Neuronal stem cell (in vitro differentiated cells): ENCODE data around the gene MEGF9.

ENCODE experiments used
- DNase-seq: peaks from one replicate; pipeline ENCODE4 v3.0.0-alpha.2; 2013; ENCODE audit warnings: low spot score
- H2AFZ ChIP-seq: one replicate; pipeline ENCODE4 v1.6.1; 2013; ENCODE audit warnings: mild to moderate bottlenecking, low read length, inconsistent platforms
- H2AK5ac ChIP-seq: 2 replicates; pipeline ENCODE4 v1.6.1; 2013; ENCODE audit warnings: low read depth, mild to moderate bottlenecking, inconsistent platforms, low read length, moderate library complexity, mixed read lengths
- H2BK120ac ChIP-seq: 2 replicates; pipeline ENCODE4 v1.6.1; 2013; ENCODE audit warnings: low read depth, mild to moderate bottlenecking, inconsistent platforms, low read length, moderate library complexity, mixed read lengths
- H2BK12ac ChIP-seq: one replicate; pipeline ENCODE4 v1.6.1; 2013; ENCODE audit warnings: low read length, inconsistent platforms
- H2BK15ac ChIP-seq: 2 replicates; pipeline ENCODE4 v1.6.1; 2013; ENCODE audit warnings: mild to moderate bottlenecking, low read length, inconsistent platforms, mixed read lengths
- H2BK5ac ChIP-seq: one replicate; pipeline ENCODE4 v1.6.1; 2013; ENCODE audit warnings: inconsistent platforms, mild to moderate bottlenecking, low read length, moderate library complexity
- H3K14ac ChIP-seq: one replicate; pipeline ENCODE4 v1.6.1; 2013; ENCODE audit warnings: low read length, inconsistent platforms
- H3K18ac ChIP-seq: 2 replicates; pipeline ENCODE4 v1.6.1; 2013; ENCODE audit warnings: low read length, inconsistent platforms
- H3K23ac ChIP-seq: 2 replicates; pipeline ENCODE4 v1.6.1; 2013; ENCODE audit warnings: low read depth, mild to moderate bottlenecking, mixed read lengths, low read length, inconsistent platforms; ENCODE audit not compliant: poor library complexity
- H3K27ac ChIP-seq: replicated peaks from 3 replicates; pipeline ENCODE4 v1.5.1; 2013; ENCODE audit warnings: low read length, inconsistent platforms
- H3K27me3 ChIP-seq, 3 experiments: 2 replicates each; pipeline ENCODE4 v1.6.1; 2013; ENCODE audit warnings: low read length in 3 of 3, mild to moderate bottlenecking in 2 of 3, inconsistent platforms in 1 of 3, low read depth in 1 of 3, mixed read lengths in 1 of 3, moderate library complexity in 1 of 3; ENCODE audit not compliant: control insufficient read depth in 3 of 3, insufficient read depth in 3 of 3
- H3K36me3 ChIP-seq, 2 donors: replicated peaks in 1 of 2; 2 replicates each; pipeline ENCODE4 v1.6.1; 2013; ENCODE audit warnings: low read length in 2 of 2; ENCODE audit not compliant: control insufficient read depth in 2 of 2, insufficient read depth in 2 of 2
- H3K4ac ChIP-seq: 2 replicates; pipeline ENCODE4 v1.6.1; 2013; ENCODE audit warnings: inconsistent platforms, mild to moderate bottlenecking, low read length, moderate library complexity
- H3K4me1 ChIP-seq, 2 donors: 1 replicate in 1 of 2; 2 replicates in 1 of 2; pipeline ENCODE4 v1.6.1; 2013; ENCODE audit warnings: low read length in 2 of 2, low read depth in 1 of 2; ENCODE audit not compliant: control insufficient read depth in 2 of 2, insufficient read depth in 1 of 2
- H3K4me2 ChIP-seq: one replicate; pipeline ENCODE4 v1.6.1; 2013; ENCODE audit warnings: mild to moderate bottlenecking, low read length, inconsistent platforms; ENCODE audit not compliant: insufficient read depth, poor library complexity, severe bottlenecking
- H3K4me3 ChIP-seq, 2 donors: 2 replicates each; pipeline ENCODE4 v1.5.1; 2013; ENCODE audit warnings: low read length in 2 of 2, mild to moderate bottlenecking in 2 of 2, inconsistent platforms in 1 of 2, moderate library complexity in 1 of 2
- H3K79me1 ChIP-seq: one replicate; pipeline ENCODE4 v1.6.1; 2013; ENCODE audit warnings: low read depth, mild to moderate bottlenecking, inconsistent platforms, low read length, moderate library complexity
- H3K9ac ChIP-seq: one replicate; pipeline ENCODE4 v1.6.1; 2013; ENCODE audit warnings: mild to moderate bottlenecking, low read depth, low read length, inconsistent platforms; ENCODE audit not compliant: poor library complexity
- H3K9me3 ChIP-seq, 2 donors: replicated peaks in 1 of 2; 2 replicates each; pipeline versions ENCODE3 to v1.6.1; 2013; ENCODE audit warnings: low read length in 2 of 2, mild to moderate bottlenecking in 2 of 2, inconsistent platforms in 1 of 2, low read depth in 1 of 2, mixed read lengths in 1 of 2, moderate library complexity in 1 of 2; ENCODE audit not compliant: control insufficient read depth in 2 of 2, insufficient read depth in 1 of 2
- H4K8ac ChIP-seq: one replicate; pipeline ENCODE4 v1.6.1; 2013; ENCODE audit warnings: low read depth, mild to moderate bottlenecking, inconsistent platforms, low read length, moderate library complexity
- H4K91ac ChIP-seq: one replicate; pipeline ENCODE4 v1.6.1; 2013; ENCODE audit warnings: low read length, low read depth, mild to moderate bottlenecking, inconsistent platforms; ENCODE audit not compliant: poor library complexity
- WGBS, 2 donors: extraction: QIAGEN DNeasy Blood & Tissue Kit; methylation state at CpG; one replicate each; pipeline ENCODE4 v1.1.7; 2013; ENCODE audit warnings: missing lambda C conversion rate in 2 of 2, mixed read lengths in 1 of 2; ENCODE audit not compliant: insufficient read length in 2 of 2, insufficient replicate concordance in 1 of 2; ENCODE audit errors: extremely low coverage in 2 of 2; 5-methylcytosine and 5-hydroxymethylcytosine counted together

The MEGF9 gene

GRCh38 chr9:120622790-120623189 is 91.5 kb downstream of the MEGF9 start:
- Histone ChIP-seq H4K8ac (no peak overlapping the region), H3K23ac (no peak overlapping the region), H3K27me3 (no peaks in the 10 kb centered on the region), H4K91ac (no peak overlapping the region), H3K4me3 (no peak overlapping the region), H2BK120ac (no peak overlapping the region), H3K14ac (no peak overlapping the region), H2BK12ac (no peak overlapping the region), H3K36me3 (peaks cover 1 to 18% of the 10 kb centered on the region in 2 donors), H3K79me1 (no peaks in the 10 kb centered on the region), H2AFZ (no peak overlapping the region), H2BK5ac (no peak overlapping the region), H3K4me2 (no peak overlapping the region), H2AK5ac (no peak overlapping the region), H3K9ac (no peak overlapping the region), H2BK15ac (no peak overlapping the region), H3K4me1 (peaks cover 2 to 4% of the 10 kb centered on the region in 2 donors), H3K18ac (no peak overlapping the region), H3K27ac (no peak overlapping the region), H3K9me3 (no peaks in the 10 kb centered on the region), H3K4ac (no peak overlapping the region)
- DNase-seq: no peak

- WGBS, 2 donors: no CpG with 5 or more reads among the region's 1 CpG
- H2AK5ac ChIP-seq: no peak overlapping the region
- H3K9me3 ChIP-seq: no peaks in the 10 kb centered on the region
- no peak overlapping the region for H2AFZ ChIP-seq
- no peak overlapping the region for H4K8ac ChIP-seq
- H3K4me3 ChIP-seq: no peak overlapping the region
- no peak for DNase-seq
- no peak overlapping the region for H3K4ac ChIP-seq
- H3K9ac ChIP-seq: no peak overlapping the region
- H3K27me3 ChIP-seq: no peaks in the 10 kb centered on the region
- H3K4me1 ChIP-seq: peaks cover 4 to 5% of the 10 kb centered on the region in 2 donors
- no peak overlapping the region for H2BK5ac ChIP-seq
- H3K4me2 ChIP-seq: no peak overlapping the region
- no peak overlapping the region for H2BK120ac ChIP-seq
- no peak overlapping the region for H3K18ac ChIP-seq
- H3K79me1 ChIP-seq: no peaks in the 10 kb centered on the region
- H2BK12ac ChIP-seq: no peak overlapping the region
- no peak overlapping the region for H3K23ac ChIP-seq
- no peak overlapping the region for H2BK15ac ChIP-seq
- H3K14ac ChIP-seq: no peak overlapping the region
- H4K91ac ChIP-seq: no peak overlapping the region
- peak overlapping the region; percentile 14 for H3K27ac ChIP-seq
- peaks cover 1 to 18% of the 10 kb centered on the region in 2 donors for H3K36me3 ChIP-seq
Measured at GRCh38 chr9:120621941-120622340, 92.3 kb downstream of the MEGF9 start.

- H2AK5ac ChIP-seq: no peak overlapping the region
- H3K36me3 ChIP-seq: peaks cover 1 to 25% of the 10 kb centered on the region in 2 donors
- peaks cover 3 to 4% of the 10 kb centered on the region in 2 donors for H3K4me1 ChIP-seq
- no peaks in the 10 kb centered on the region for H3K79me1 ChIP-seq
- no peak overlapping the region for H3K4me2 ChIP-seq
- no peak overlapping the region for H2BK5ac ChIP-seq
- H3K27me3 ChIP-seq: no peaks in the 10 kb centered on the region
- no peak overlapping the region for H3K14ac ChIP-seq
- H3K4ac ChIP-seq: no peak overlapping the region
- no peak overlapping the region for H2BK12ac ChIP-seq
- peak; percentile 39 for DNase-seq
- no peak overlapping the region for H2BK15ac ChIP-seq
- WGBS, 2 donors: no CpG with 5 or more reads among the region's 8 CpGs
- H4K8ac ChIP-seq: no peak overlapping the region
- H2BK120ac ChIP-seq: no peak overlapping the region
- no peak overlapping the region for H3K4me3 ChIP-seq
- no peak overlapping the region for H3K23ac ChIP-seq
- H3K9ac ChIP-seq: no peak overlapping the region
- no peak overlapping the region for H4K91ac ChIP-seq
- H3K18ac ChIP-seq: no peak overlapping the region
- H3K27ac ChIP-seq: no peak overlapping the region
- no peaks in the 10 kb centered on the region for H3K9me3 ChIP-seq
- H2AFZ ChIP-seq: no peak overlapping the region
Measured at GRCh38 chr9:120619751-120620655, 94.3 kb downstream of the MEGF9 start.

- H2AK5ac ChIP-seq: no peak overlapping the region
- no peak for DNase-seq
Measured at GRCh38 chr9:120616966-120617935, 97.0 kb downstream of the MEGF9 start.

More at GRCh38 chr9:120616966-120617935, 97.0 kb downstream of the MEGF9 start:
- no peak overlapping the region for H2BK120ac ChIP-seq
- H3K23ac ChIP-seq: no peak overlapping the region
- peaks cover 1 to 22% of the 10 kb centered on the region in 2 donors for H3K36me3 ChIP-seq
- no peak overlapping the region for H2BK15ac ChIP-seq
- no peak overlapping the region for H3K4me3 ChIP-seq
- H3K27ac ChIP-seq: no peak overlapping the region
- peaks cover 3% of the 10 kb centered on the region in 2 donors for H3K4me1 ChIP-seq
- H4K91ac ChIP-seq: no peak overlapping the region
- H3K9me3 ChIP-seq: no peaks in the 10 kb centered on the region
- no peak overlapping the region for H4K8ac ChIP-seq
- no peak overlapping the region for H3K4me2 ChIP-seq
- H2BK5ac ChIP-seq: no peak overlapping the region
- no peak overlapping the region for H2AFZ ChIP-seq
- H2BK12ac ChIP-seq: no peak overlapping the region
- no peak overlapping the region for H3K18ac ChIP-seq
- H3K14ac ChIP-seq: no peak overlapping the region
- H3K79me1 ChIP-seq: no peaks in the 10 kb centered on the region
- H3K9ac ChIP-seq: no peak overlapping the region
- no peak overlapping the region for H3K4ac ChIP-seq
- no peaks in the 10 kb centered on the region for H3K27me3 ChIP-seq
